DND-41 (cell line): ENCODE measurements around the gene PLG.

Source experiments
- CTCF ChIP-seq: IDR thresholded peaks from 2 replicates; pipeline ENCODE4 v1.5.1; 2012; ENCODE audit warnings: borderline replicate concordance, low read length, moderate library complexity, mild to moderate bottlenecking; ENCODE audit not compliant: poor library complexity, severe bottlenecking; ENCODE audit errors: extremely low read depth
- EZH2 ChIP-seq: IDR thresholded peaks from 3 replicates; pipeline ENCODE4 v1.6.1; 2012; ENCODE audit warnings: borderline replicate concordance, low read depth, mild to moderate bottlenecking, moderate library complexity, low read length, inconsistent platforms; ENCODE audit not compliant: severe bottlenecking

- TF ChIP-seq EZH2 (no peak), CTCF (no peak)
Observed at GRCh38 chr6:160788806-160789205, 86.8 kb downstream of the PLG start.
